ENCODE data around the gene NLE1.
"Not testable (repeated sequence)": the region's sequence is repeated elsewhere in the genome, so short reads cannot be mapped to it uniquely, and the experiment has no call there.

Gene NLE1

DNA sequence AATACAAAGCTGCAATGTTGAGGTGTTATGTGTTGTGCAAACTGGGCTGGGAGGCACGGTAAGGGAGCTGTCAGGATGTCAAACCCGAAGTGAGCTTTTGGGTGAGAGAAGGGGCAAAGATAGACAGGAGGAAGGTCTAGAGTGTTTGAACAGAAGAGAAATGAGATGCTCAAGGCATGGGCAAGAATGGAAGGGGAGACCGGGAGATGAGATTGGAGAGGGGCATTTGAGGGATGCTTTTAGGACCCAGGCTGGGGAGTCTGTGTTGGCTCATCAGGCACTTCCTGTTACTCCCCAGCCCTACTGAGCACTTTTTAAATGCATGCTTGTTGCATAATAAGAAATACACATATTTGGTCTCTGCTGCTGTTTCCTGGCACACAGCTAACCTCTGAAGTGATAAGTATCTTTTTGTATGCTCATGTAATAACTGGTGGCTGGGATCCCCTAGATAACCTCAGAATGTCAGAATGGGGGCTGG, 19.2 kb upstream of the NLE1 start:
- no peak for DNase-seq (ENCODE audit: low spot score)

DNA sequence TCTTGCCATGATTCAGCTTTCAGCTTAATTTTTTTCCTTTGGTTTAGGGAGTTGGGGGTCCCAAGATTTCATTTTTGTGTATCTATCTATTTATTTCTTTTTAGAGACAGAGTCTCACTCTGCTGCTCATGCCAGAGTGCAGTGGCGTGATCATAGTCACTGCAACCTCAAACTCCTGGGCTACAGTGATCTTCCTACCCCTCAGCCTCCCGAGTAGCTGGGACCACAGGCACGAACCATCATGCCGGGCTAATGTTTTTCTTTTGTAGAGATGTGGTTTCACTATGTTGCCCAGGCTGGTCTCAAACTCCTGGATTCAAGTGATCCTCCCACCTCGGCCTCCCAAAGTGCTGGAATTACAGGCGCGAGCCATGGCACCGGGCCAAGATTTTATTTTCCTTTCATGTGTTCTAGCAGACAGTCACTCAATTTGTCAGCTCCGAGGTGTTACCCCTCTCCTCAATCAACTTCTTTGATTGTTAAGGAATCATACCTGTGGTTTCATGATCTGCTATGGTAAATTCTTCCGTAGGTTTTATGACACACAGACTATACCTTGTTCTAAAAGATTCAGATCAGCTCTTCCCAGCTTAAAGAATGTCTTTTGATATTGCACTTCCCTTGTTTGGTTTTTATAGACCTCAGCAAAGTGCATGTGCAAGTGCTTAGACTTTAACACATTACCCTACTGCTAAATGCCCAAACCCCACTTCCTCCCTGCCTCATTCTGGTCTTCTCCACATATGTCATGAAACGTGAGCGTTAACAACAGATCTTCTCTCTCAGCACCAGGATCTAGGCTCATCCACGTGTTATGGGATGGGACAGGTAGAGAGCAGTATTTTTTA, 18.5 kb upstream of the NLE1 start:
- DNase-seq (ENCODE audit: low spot score), result no peak

DNA sequence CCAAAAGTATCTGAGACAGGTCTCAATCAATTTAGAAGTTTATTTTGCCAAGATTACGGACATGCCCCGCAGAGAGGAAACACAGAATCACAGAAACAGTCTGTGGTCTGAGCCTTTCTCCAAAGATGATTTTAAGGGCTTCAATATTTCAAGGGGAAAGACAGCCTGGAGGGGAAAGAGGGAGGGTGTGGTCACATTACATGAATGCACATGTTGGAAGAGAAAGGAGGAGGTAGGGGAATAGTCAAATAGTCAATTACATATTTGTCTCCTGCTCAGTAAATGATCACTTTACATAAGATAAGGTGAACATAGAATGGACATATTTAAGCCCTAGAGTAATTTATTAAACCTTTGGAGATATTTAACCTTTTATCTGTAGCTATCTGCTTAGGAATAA, 17.8 kb upstream of the NLE1 start:
- no peak for DNase-seq (ENCODE audit: low spot score)

DNA sequence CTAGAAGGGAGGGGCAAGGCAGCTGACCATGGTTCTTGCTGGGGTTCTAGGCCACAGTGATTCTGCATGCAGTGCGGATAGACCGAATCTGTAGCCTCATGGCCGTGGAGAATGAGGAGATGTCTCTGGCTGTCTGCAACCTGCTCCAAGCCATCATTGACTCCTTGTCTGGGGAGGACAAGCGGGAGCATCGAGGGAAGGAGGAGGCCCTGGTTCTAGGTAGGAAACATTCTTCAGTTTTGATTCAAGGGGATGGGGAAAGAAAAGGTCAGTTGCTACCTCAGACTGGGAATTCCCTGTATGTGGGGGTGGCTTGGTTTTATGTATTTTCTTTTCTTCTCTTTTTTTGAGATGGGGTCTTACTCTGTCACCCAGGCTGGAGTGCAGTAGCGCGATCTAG, 13.1 kb upstream of the NLE1 start:
- DNase-seq (ENCODE audit: low spot score), result no peak

DNA sequence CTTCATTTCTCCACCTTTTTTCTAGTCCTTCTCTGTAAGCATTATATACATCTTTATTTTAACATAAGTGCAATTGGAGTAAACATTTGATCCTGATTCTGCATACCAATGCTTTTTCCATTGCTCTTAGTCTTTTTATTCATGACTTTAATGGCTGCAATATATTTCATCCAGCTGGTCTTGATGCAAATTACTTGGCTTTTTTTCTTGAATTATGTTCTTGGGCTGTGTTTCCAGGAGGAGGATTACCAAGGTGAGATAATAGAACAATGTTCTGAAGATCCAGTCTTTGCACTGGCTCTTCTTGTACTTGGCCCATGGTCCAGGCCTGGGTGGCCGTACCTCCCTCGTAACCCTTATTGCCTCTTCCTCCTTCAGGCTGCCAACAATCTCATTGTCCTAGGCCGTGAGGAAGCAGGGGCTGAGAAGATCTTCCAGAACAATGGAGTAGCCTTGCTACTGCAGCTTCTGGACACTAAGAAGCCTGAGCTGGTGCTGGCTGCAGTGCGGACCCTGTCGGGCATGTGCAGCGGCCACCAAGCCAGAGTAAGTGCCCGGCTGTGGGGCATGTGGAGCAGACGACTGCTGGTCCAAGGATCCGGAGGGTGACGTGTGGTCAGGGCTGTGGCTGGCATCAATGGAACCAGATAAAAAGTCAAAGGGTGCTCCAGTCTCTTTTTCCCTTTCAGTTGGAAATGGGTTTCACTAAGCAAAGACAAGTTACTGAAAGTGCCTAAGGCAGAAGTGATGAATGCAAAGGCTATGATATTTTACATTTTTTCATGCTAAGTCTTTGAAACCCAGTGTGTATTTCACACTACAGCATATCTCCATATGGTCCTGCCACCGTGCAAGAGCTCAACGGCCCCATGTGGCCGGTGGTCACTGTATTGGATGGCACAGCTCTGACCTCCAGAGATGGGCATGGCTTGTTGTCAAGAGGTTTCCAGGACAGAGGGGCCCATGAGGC, 12.4 kb upstream of the NLE1 start:
- DNase-seq (ENCODE audit: low spot score), result no peak

DNA sequence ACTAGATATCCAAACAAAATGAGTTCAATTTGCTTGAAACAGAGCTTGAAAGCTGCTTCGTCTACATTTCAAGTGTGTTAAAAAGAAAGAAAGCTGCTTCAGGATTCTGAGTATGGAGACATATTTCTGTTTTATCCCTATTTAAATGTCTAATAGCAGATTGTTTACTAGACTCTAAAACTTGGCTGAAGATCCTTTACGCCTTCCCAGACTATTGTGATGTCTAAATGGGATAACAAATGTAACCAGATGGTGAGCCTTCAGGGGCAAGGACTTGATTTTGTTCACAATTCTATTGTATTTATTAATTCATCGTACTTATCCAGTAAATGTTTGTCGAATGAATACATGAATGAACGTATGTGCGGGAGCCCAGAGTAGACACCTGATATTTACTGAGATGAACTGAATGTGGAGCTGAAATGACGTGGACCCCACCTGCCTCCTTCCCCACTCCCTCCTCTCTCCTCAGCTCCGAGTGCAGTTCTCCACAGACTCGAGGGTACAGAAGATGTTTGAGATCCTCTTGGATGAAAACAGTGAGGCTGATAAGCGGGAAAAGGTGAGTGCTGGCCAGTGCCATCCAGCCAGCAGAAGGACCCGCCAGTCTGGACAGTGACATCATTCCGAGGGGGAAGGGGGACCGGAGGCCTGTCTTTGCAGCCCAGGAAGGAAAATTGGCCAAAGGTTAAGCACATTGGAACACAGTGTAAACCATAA, 10.5 kb upstream of the NLE1 start:
- peak; percentile 21 for DNase-seq (ENCODE audit: low spot score)

DNA sequence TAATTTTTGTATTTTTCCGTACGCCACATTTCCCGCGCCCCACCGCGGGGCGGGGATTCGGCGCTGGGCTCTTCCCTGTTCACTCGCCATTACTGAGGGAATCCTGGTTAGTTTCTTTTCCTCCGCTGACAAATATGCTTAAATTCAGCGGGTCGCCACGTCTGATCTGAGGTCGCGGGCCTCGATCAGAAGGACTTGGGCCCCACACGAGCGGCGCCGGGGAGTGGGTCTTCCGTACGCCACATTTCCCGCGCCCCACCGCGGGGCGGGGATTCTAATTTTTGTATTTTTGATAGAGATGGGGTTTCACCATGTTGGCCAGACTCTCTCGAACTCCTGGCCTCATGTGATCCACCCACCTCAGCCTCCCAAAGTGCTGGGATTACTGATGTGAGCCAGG, 9.0 kb upstream of the NLE1 start:
- DNase-seq (ENCODE audit: low spot score), result not testable (repeated sequence)

DNA sequence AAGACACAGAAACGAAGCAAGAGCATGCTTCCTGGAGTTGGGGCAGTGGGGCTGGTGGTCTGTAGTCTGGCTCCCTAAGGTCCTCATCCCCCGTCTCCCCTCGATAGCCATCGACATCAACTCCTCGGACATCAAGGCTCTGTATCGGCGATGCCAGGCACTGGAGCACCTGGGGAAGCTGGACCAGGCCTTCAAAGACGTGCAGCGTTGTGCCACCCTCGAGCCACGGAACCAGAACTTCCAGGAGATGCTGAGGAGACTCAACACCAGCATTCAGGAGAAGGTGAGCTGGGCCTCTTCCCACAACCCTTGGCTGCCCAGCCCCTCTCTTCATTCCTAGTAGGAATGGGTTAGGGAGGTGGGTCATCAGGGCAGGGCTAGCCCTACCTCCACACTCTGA, 7.8 kb upstream of the NLE1 start:
- no peak for DNase-seq (ENCODE audit: low spot score)

DNA sequence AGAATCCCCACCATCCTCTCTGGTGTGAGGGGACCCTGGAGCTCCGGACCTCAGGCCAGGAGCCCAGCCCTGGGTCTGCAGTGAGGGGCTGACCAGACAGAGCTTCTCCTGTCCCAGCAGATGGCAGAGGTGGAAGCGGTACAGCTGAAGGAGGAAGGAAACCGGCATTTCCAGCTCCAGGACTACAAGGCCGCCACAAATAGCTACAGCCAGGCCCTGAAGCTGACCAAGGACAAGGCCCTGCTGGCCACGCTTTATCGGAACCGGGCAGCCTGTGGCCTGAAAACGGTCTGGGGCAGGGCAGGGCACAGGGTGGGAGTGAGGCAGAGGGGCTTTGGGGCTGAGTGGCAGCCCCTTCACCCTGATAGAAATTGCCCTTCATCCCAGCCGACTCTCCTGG, 6.0 kb upstream of the NLE1 start:
- DNase-seq (ENCODE audit: low spot score), result no peak

DNA sequence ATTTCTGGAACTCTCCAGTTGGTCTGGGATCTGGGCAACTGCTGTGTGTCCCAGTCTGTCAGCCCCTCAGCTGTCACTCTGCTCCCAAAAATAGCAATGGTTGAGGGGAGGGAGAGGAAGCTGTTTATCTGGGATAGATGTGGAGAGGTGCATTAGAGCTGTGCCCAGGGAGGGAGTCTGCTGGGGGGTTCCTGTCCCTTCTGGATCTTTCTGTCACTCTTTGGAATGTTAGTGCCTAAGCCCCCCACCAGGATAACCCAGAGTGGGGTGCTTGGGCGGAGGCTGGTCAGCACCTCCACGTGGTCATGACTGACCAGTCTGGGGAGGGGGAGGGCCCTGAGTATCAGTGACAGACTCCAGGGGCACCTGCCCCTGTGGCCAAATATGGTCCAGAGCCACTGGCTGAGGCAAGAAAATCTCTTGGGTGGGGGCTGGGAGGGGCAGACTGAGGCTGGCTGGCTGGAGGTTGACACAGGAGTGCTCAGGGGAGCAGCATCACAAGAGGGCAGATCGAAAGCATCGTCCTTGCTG, 5.3 kb upstream of the NLE1 start, which contains the start of gene UNC45B:
Gene UNC45B, plus strand, starts transcription at position 443 of the 531 bp plus-strand sequence. CDS start 447 bp downstream, outside the sequence.
- no peak for DNase-seq (ENCODE audit: low spot score)

DNA sequence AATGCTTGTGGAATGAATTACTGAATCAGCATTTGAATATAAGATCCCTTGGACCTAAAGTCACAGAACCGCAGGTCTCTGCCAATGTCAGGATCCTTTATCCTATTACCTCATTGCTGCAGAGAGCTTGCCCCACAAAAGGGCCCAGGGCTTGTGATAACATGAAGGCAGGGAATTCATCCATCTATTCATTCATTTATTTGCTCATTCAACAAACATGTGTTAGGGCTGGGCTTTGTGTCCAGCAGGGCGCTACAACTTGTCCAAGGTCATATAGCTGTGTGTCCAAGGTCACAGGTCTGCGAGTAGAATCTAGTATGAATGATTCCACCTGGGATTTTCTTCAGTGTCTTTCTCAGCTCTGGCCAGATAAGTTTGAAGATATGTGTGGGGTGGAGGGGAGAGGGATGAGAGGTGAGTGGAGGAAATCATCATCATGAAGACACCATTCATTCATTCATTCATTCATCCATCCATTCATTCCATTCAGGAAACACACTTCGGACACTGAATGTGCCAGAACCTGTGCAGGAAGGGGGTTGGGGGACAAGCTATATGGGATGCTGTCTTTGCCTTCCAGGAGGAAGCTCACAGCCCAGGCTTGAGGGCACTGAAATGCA, 4.2 kb upstream of the NLE1 start:
- no peak for DNase-seq (ENCODE audit: low spot score)

DNA sequence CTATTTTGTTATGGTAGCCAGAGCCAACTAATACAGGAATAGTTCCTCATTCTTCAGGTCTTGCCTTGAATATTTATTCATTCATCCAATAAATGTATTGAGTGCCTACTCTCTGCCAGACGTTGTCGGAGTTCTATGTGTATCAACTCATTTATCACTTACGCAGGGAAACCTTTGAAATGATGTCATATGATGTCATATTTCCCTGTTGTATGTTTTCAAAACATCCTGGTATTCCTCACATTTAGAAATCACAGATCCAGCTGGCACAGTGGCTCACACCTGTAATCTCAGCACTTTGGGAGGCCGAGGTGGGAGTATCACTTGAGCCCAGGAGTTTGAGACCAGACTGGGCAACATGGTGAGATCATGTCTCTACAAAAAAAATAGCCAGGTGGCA, 2.7 kb upstream of the NLE1 start:
- no peak for DNase-seq (ENCODE audit: low spot score)

DNA sequence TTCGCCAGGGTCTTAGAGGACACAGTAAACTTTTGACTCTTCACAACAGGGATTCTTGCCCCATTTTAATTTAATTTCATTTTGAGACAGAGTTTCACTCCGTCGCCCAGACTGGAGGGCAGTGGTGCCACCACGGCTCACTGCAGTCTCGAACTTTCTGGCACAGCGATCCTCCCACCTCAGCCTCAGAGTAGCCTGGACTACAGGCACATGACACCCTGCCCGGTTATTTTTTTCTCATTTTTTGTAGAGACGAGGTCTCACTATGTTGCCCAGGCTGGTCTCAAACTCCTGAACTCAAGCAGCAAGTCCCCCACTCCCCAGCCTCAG, 329 bp upstream of the NLE1 start:
- no peak for DNase-seq (ENCODE audit: low spot score)

DNA sequence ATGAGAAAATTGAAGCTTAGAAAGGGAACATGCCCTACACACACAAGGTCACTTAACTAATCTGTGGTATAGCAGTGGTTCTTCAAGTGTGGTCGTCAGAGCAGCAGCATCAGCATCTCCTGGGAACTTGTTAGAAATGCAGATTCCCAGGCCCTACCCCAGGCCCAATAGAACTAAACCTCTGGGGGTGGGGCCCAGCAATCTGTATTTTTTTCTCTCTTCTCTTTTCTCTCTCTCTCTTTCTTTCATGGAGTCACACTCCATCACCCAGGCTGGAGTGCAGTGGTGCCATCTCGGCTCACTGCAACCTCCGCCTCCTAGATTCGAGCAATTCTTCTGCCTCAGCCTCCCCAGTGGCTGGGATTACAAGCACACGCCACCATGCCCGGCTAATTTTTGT, 3.9 kb downstream of the NLE1 start:
- no peak for DNase-seq (ENCODE audit: low spot score)

DNA sequence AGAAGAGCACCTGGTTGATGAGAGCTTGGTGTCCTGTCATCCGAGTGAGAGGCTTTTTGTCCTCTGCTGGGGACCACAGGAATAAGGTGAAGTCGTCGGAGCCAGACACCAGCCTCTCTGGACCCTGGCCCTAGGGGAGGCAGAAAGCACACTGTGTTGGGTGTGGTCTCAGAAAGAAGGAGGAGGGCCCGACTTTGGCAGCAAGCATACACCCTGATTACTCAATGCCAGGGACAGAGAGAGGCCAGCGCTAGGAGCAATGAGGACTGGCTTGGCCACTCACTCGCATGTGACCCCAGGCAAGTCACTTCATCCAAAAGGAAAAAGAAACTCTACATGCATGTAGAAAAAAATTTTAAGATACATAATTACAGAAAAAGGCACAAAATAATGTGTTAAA, 6.8 kb downstream of the NLE1 start:
- no peak for DNase-seq (ENCODE audit: low spot score)

DNA sequence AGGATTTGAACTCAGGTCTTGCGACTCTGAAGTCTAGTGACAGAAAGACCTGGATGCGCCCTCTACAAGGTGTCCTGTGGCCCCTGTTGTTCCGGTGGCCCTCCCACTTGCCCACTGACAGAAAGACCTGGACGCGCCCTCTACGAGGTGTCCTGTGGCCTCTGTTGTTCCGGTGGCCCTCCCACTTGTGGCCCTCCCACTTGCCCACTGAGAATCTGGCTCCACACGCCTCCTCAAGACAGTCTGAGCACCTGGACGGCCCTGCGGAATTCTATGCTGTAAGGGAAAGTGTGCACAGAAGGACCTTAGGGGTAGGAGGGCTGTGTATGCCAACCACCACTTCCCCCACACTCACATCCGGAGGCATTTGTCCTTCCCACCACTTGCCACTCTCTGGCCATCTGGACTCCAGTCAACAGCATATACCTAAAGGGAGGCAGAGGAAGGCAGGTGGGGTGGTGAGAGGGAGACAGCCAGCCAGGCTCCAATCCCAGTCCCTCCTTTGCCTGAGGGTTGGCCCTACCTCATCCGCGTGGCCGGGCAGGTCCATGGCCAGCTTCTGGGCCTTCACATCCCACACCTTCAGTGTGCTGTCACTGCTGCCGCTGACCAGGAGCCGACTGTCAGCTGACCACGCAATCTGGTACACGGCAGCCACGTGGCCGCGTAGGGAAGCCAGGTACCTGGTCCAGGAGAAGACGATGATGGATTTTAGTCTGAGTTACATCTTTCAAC, 9.1 kb downstream of the NLE1 start:
- DNase-seq (ENCODE audit: low spot score), result no peak

DNA sequence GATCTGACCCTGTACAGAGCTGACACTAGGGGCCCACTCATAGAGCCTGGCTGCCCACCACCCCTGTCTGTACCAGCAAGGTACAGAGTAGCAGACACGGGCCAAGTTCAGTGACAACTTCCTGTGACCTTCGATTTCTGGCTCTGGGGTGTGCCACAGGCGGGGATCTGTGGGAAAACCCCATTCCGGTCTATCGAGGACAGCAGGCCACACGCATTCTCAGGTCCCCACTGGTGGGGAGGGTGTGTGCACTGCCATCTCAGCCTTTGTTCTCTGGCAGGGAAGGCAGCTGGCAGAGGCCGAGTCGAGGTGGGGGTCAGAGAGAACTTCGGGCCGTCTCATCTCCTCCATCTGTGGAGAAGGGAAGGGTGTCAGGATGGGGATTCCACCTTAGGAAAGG, 10.0 kb downstream of the NLE1 start:
- no peak for DNase-seq (ENCODE audit: low spot score)

DNA sequence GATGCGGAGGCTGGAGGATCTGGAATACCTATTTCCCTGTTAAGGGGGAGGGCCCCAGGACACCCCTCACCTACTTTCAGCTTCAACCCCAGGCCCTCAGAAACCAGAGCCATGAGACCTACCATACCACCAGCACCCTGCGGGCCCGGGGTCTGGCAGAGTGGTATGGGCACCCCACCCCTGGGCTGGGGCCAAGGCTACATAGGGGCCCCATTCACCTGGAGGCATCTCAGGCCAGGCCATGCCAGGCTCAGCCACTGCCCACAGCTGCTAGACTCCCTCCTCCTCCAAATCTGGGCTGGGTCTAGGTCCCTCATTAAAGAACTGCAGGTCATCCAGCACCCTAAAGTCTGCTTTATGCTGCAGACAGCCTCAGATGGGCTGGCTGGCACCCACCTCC, 11.7 kb downstream of the NLE1 start:
- DNase-seq (ENCODE audit: low spot score), result no peak

DNA sequence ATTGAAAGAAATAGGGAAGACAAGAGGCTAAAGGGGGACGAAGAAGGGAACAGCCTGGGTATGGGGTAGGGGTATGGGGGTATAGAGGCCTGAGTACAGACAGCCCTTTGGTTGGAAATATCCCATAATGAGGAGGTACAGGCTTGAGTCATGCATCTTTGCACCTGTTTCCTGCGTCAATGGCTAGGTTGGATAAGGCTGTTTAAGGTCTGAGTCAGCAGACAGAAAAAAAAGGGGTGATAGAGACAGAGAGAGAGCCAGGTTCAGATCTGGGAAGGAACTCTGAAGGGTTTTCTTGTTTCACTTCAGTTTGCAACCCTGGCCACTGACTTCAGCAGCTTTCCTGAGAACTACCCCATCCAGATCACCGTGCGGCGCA, 12.1 kb downstream of the NLE1 start:
- DNase-seq (ENCODE audit: low spot score), result no peak

DNA sequence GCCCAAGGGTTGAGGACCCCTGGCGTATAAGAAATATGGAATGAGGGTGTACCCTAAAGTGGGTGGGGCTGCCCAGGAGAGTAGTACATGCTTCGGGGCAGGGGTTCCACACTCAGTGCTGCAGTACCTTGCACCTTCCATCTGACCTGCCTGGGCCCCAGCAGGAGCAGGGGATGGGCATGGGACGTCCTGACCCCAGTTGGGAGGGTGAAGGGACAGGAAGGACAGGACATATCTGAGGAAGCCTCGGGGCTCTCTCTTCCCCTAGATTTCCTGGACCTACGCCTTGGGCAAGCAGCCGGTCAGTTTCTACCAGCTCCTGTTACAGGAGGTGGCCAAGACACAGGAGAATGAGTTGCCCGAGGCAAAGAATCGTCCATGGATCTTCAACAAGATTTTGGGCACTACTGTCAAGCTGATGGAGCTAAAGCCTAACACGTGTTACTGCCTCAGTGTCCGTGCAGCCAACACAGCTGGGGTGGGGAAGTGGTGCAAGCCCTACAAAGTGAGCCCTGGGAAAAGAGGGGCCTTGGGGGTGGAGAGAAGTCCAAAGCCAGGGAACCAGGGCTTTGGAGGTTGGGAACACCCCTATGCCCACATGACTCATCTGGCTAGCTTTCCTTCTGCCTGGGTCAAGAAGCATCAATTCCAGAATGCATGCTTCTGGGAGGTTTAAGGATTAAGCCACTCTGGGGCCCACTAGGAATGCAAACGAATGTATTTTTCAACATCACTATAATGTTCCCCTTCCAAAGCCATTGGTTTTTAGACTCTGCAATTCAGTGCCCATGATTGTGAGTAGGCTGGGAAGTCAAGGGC, 12.7 kb downstream of the NLE1 start:
- DNase-seq (ENCODE audit: low spot score), result no peak

All from Ammon's horn (tissue), 1 donor.